GM21360 (cell line): ENCODE measurements around the gene GLG1.
"Not testable (repeated sequence)": the region's sequence is repeated elsewhere in the genome, so short reads cannot be mapped to it uniquely, and the experiment has no call there.

Source experiments
- ATAC-seq: cut with Tn5 transposase; IDR thresholded peaks from one replicate; pipeline ENCODE4 v1.9.1; 2021; ENCODE audit warnings: mild to moderate bottlenecking, moderate library complexity; ENCODE audit not compliant: unreplicated experiment

The GLG1 gene

GRCh38 chr16:74450967-74451760 is 155.8 kb downstream of the GLG1 start:
- ATAC-seq: no peak

- no peak for ATAC-seq
These were observed 156.7 kb downstream of the GLG1 start for GRCh38 chr16:74450236-74450635.

GRCh38 chr16:74449470-74449869 is 157.4 kb downstream of the GLG1 start:
- no peak for ATAC-seq

- no peak for ATAC-seq
These were observed 157.9 kb downstream of the GLG1 start for GRCh38 chr16:74448990-74449389.

- ATAC-seq: no peak
These were observed 159.3 kb downstream of the GLG1 start for GRCh38 chr16:74447578-74447977.

GRCh38 chr16:74446866-74447265 is 160.0 kb downstream of the GLG1 start:
- no peak for ATAC-seq

GRCh38 chr16:74443624-74444346 is 163.1 kb downstream of the GLG1 start:
- not testable (repeated sequence) for ATAC-seq

- ATAC-seq: no peak
These were observed 167.2 kb downstream of the GLG1 start for GRCh38 chr16:74439685-74440084.

GRCh38 chr16:74438492-74438979 is 168.4 kb downstream of the GLG1 start:
- ATAC-seq: no peak

GRCh38 chr16:74431516-74431915 is 175.4 kb downstream of the GLG1 start:
- no peak for ATAC-seq

- peak; percentile 62 for ATAC-seq
These were observed 176.7 kb downstream of the GLG1 start for GRCh38 chr16:74430036-74430712.

GRCh38 chr16:74428493-74428892 is 178.4 kb downstream of the GLG1 start:
- ATAC-seq: not testable (repeated sequence)

GRCh38 chr16:74425751-74426150 is 181.2 kb downstream of the GLG1 start:
- ATAC-seq: not testable (repeated sequence)

- not testable (repeated sequence) for ATAC-seq
These were observed 183.2 kb downstream of the GLG1 start for GRCh38 chr16:74423721-74424120.

- not testable (repeated sequence) for ATAC-seq
These were observed 184.8 kb downstream of the GLG1 start for GRCh38 chr16:74422086-74422485.

GRCh38 chr16:74421482-74421785 is 185.5 kb downstream of the GLG1 start:
- ATAC-seq: not testable (repeated sequence)

- not testable (repeated sequence) for ATAC-seq
These were observed 186.1 kb downstream of the GLG1 start, which contains the start of gene CLEC18B for GRCh38 chr16:74420612-74421481. Gene CLEC18B (minus strand): TSS chr16:74421478. CDS start chr16:74421270, 208 bp downstream.

- not testable (repeated sequence) for ATAC-seq
These were observed 187.1 kb downstream of the GLG1 start for GRCh38 chr16:74419811-74420210.

GRCh38 chr16:74417897-74418296 is 189.0 kb downstream of the GLG1 start:
- ATAC-seq: not testable (repeated sequence)

- not testable (repeated sequence) for ATAC-seq
These were observed 193.0 kb downstream of the GLG1 start for GRCh38 chr16:74413920-74414319.
